Inflammatory macrophage treated with lipopolysaccharide for 1 hour (primary cell): ENCODE results near the gene CEP170B.
"Not testable (repeated sequence)": the region's sequence is repeated elsewhere in the genome, so short reads cannot be mapped to it uniquely, and the experiment has no call there.

Source experiments
- DNase-seq, 2 donors: peaks; one replicate each; pipeline ENCODE4 v3.0.0-alpha.2; 2020 to 2022

CEP170B gene

GRCh38 chr14:104879983-104880565 is 15.0 kb downstream of the CEP170B start:
- DNase-seq: no peak

GRCh38 chr14:104880584-104881210 is 15.6 kb downstream of the CEP170B start:
- DNase-seq: no peak

GRCh38 chr14:104881369-104881979 is 16.4 kb downstream of the CEP170B start:
- DNase-seq: no peak

GRCh38 chr14:104882325-104882973 is 17.4 kb downstream of the CEP170B start:
- DNase-seq: no peak

- no peak for DNase-seq
These were observed 18.1 kb downstream of the CEP170B start for GRCh38 chr14:104882991-104883660.

- DNase-seq: no peak
These were observed 18.8 kb downstream of the CEP170B start for GRCh38 chr14:104883681-104884361.

- not testable (repeated sequence) for DNase-seq
These were observed 19.3 kb downstream of the CEP170B start for GRCh38 chr14:104884381-104884780.

GRCh38 chr14:104885031-104885972 is 20.2 kb downstream of the CEP170B start:
- DNase-seq: no peak

GRCh38 chr14:104885973-104886689 is 21.1 kb downstream of the CEP170B start:
- no peak for DNase-seq

GRCh38 chr14:104886690-104887622 is 21.9 kb downstream of the CEP170B start:
- DNase-seq: no peak

GRCh38 chr14:104887623-104888488 is 22.8 kb downstream of the CEP170B start:
- no peak for DNase-seq

- no peak for DNase-seq
These were observed 23.7 kb downstream of the CEP170B start for GRCh38 chr14:104888489-104889374.

- DNase-seq: no peak
These were observed 24.3 kb downstream of the CEP170B start for GRCh38 chr14:104889375-104889757.

GRCh38 chr14:104890292-104890691 is 25.2 kb downstream of the CEP170B start:
- DNase-seq: not testable (repeated sequence)

GRCh38 chr14:104891121-104891551 is 26.1 kb downstream of the CEP170B start:
- DNase-seq: no peak

GRCh38 chr14:104891664-104892530 is 26.8 kb downstream of the CEP170B start:
- no peak for DNase-seq
